Uterus (tissue), 2 donors: ENCODE data around the gene ZNF12.

ENCODE experiments used
- CTCF ChIP-seq, 4 experiments: fragments of 200-600 bp in 2 of 4; fragments of 450-650 bp in 2 of 4; sonication (generic) in 2 of 4; IDR thresholded peaks; one replicate each; pipeline ENCODE4 v1.5.1; 2016 to 2019; ENCODE audit warnings: antibody characterized with exemption in 4 of 4, mild to moderate bottlenecking in 2 of 4, moderate library complexity in 1 of 4
- POLR2A ChIP-seq, 2 donors: fragments of 450-650 bp; IDR thresholded peaks; one replicate each; pipeline ENCODE4 v1.6.1; 2016; ENCODE audit warnings: antibody characterized with exemption in 2 of 2, mild to moderate bottlenecking in 1 of 2, moderate library complexity in 1 of 2

GRCh38 chr7:6700793-6701192, 6.0 kb downstream of the ZNF12 start:
- TF ChIP-seq CTCF (IDR thresholded peaks at IDR 0.05) = no peak
- TF ChIP-seq POLR2A (IDR thresholded peaks at IDR 0.05) = no peak
